H1 (cell line): ENCODE measurements around the gene MGMT.

Source experiments
- CTCF ChIP-seq, 3 experiments: IDR thresholded peaks; 1 replicate in 2 of 3; 2 replicates in 1 of 3; pipeline versions ENCODE4 v1.5.1 to v1.6.1; 2011; ENCODE audit warnings: low read length in 3 of 3, mild to moderate bottlenecking in 3 of 3, inconsistent platforms in 2 of 3, low read depth in 1 of 3, moderate library complexity in 1 of 3; ENCODE audit not compliant: insufficient read depth in 1 of 3; ENCODE audit errors: control extremely low read depth in 1 of 3
- TCF12 ChIP-seq: IDR thresholded peaks from 2 replicates; pipeline ENCODE4 v1.6.1; 2011; ENCODE audit warnings: low read depth, mild to moderate bottlenecking, low read length

- TF ChIP-seq TCF12 (no peak), CTCF (IDR thresholded peaks at IDR 0.05; ENCODE audit: control extremely low read depth in 1 of 3, insufficient read depth in 1 of 3, low read depth in 1 of 3, low read length in 3 of 3) (no peak)
These were observed 249.2 kb downstream of the MGMT start for GRCh38 chr10:129716211-129716681.
